Endothelial cell (in vitro differentiated cells): ENCODE measurements around the gene RUNX2. TPM values are rescaled to one million over a fixed set of nuclear protein-coding genes. Genes with fewer than 3 reads are reported as not detected.

Source experiments
- DNase-seq: peaks from one replicate; pipeline ENCODE4 v3.0.0; 2021; ENCODE audit warnings: low spot score
- H3K27ac Mint-ChIP-seq: one replicate; pipeline ENCODE4 v1.8.0; 2021; ENCODE audit warnings: mixed read lengths, inconsistent platforms; ENCODE audit not compliant: unreplicated experiment
- H3K27me3 Mint-ChIP-seq: one replicate; pipeline ENCODE4 v1.8.0; 2021; ENCODE audit warnings: mild to moderate bottlenecking, moderate library complexity, mixed read lengths, inconsistent platforms; ENCODE audit not compliant: unreplicated experiment
- H3K36me3 Mint-ChIP-seq: one replicate; pipeline ENCODE4 v1.8.0; 2021; ENCODE audit warnings: mild to moderate bottlenecking, low read depth, mixed read lengths, inconsistent platforms; ENCODE audit not compliant: unreplicated experiment
- H3K4me1 Mint-ChIP-seq: one replicate; pipeline ENCODE4 v1.8.0; 2021; ENCODE audit warnings: mild to moderate bottlenecking, mixed read lengths, inconsistent platforms; ENCODE audit not compliant: unreplicated experiment
- H3K4me3 Mint-ChIP-seq: one replicate; pipeline ENCODE4 v1.8.0; 2021; ENCODE audit warnings: mild to moderate bottlenecking, mixed read lengths, inconsistent platforms; ENCODE audit not compliant: unreplicated experiment
- H3K9me3 Mint-ChIP-seq: one replicate; pipeline ENCODE4 v1.8.0; 2021; ENCODE audit warnings: mixed read lengths, inconsistent platforms; ENCODE audit not compliant: unreplicated experiment
- total RNA-seq: library from RNA; stranded (reverse); fragmentation: NEBNext Ultra II Directional; extraction: Animal tissue kit (Norgen Biotek cat#: 25700); gene quantifications from one replicate; pipeline ENCODE4 v1.2.1, GENCODE V29; 2021; ENCODE audit not compliant: unreplicated experiment
- TF ChIP-seq, protein P1 (sequence below): fragments of 200-600 bp; sonication (generic); IDR thresholded peaks from one replicate; pipeline ENCODE4 v1.5.0; 2021; ENCODE audit warnings: antibody characterized with exemption; ENCODE audit not compliant: unreplicated experiment

Gene RUNX2
- total RNA-seq, 1 donor from 2014 or later = 1.8 TPM

DNA sequence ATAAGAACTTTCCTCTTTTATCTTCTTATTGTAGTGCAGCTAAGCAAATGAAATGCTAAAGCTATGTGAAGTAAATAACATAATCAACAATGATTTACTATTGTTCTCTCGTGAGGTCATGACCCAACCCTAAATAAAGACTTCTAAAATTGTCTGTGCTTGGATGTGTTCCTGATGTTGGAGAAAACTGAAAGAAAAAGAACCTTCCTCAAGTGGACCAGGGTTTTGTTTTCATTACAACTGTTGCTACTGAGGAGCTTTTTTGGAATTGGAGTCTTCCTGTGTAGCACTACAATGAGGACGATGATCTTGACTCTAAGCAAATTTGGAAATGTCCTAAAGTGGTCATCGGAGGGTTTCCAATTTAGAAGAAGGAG, 109.3 kb downstream of the RUNX2 start:
- H3K27me3 Mint-ChIP-seq = no peaks in the 10 kb centered on the region
- H3K4me3 Mint-ChIP-seq = no peak overlapping the region
- H3K4me1 Mint-ChIP-seq = peaks cover 20% of the 10 kb centered on the region
- H3K27ac Mint-ChIP-seq = no peak overlapping the region
- TF ChIP-seq, protein P1, sequence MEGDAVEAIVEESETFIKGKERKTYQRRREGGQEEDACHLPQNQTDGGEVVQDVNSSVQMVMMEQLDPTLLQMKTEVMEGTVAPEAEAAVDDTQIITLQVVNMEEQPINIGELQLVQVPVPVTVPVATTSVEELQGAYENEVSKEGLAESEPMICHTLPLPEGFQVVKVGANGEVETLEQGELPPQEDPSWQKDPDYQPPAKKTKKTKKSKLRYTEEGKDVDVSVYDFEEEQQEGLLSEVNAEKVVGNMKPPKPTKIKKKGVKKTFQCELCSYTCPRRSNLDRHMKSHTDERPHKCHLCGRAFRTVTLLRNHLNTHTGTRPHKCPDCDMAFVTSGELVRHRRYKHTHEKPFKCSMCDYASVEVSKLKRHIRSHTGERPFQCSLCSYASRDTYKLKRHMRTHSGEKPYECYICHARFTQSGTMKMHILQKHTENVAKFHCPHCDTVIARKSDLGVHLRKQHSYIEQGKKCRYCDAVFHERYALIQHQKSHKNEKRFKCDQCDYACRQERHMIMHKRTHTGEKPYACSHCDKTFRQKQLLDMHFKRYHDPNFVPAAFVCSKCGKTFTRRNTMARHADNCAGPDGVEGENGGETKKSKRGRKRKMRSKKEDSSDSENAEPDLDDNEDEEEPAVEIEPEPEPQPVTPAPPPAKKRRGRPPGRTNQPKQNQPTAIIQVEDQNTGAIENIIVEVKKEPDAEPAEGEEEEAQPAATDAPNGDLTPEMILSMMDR = no peak
- H3K36me3 Mint-ChIP-seq = no peaks in the 10 kb centered on the region
- no peak for DNase-seq
- no peaks in the 10 kb centered on the region for H3K9me3 Mint-ChIP-seq

DNA sequence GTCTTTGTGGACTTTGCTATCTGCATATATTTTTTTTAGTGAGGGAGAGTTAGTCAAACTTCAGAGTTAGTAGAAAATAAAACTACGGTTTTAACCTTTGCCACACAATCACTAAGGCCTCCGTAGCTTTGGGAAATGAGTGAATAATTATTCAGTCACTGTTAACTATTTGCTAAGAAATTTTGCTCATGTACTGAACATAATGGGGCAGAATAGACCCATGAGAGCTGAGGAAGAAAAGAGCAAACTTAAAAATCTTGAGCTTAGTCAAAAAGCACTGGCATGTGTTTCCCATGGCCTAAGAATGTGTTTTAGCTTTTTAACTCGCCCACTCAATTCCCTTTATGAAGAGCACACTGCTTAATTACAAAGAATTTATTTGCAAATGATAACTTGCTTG, 110.0 kb downstream of the RUNX2 start:
- no peak overlapping the region for H3K27ac Mint-ChIP-seq
- TF ChIP-seq, protein P1 = no peak
- no peaks in the 10 kb centered on the region for H3K27me3 Mint-ChIP-seq
- H3K4me1 Mint-ChIP-seq = peaks cover 20% of the 10 kb centered on the region
- no peaks in the 10 kb centered on the region for H3K9me3 Mint-ChIP-seq
- no peaks in the 10 kb centered on the region for H3K36me3 Mint-ChIP-seq
- no peak overlapping the region for H3K4me3 Mint-ChIP-seq
- no peak for DNase-seq

DNA sequence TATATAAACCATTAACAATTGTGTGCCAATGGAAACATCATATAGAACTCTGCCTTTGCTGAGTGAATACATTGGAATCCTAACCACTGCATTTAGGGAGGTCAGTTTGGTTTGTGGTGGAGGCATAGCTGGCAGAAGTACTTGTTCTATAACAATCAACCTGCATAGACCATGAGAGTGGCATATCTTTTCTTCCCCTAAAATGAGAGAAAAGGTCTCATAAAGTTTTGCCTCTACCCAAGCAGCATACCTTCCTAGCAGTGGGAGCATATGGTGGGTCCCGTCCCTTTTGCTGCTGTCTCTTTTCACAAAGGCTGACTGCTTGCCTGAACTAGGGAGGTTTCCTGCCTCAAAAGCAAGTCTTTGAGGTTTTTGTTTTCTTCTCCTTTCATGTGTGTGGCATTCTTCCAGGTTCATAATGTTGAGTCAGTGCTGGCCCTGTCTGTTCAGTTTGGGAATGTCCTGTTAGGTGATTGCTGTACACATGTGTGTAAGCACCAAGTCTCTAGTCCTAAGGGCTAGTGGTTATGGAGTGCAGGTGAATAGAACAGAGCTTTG, 110.8 kb downstream of the RUNX2 start:
- no peaks in the 10 kb centered on the region for H3K27me3 Mint-ChIP-seq
- DNase-seq = no peak
- no peaks in the 10 kb centered on the region for H3K36me3 Mint-ChIP-seq
- H3K4me1 Mint-ChIP-seq = peaks cover 18% of the 10 kb centered on the region
- no peak overlapping the region for H3K4me3 Mint-ChIP-seq
- no peak overlapping the region for H3K27ac Mint-ChIP-seq
- TF ChIP-seq, protein P1 = no peak
- H3K9me3 Mint-ChIP-seq = no peaks in the 10 kb centered on the region

DNA sequence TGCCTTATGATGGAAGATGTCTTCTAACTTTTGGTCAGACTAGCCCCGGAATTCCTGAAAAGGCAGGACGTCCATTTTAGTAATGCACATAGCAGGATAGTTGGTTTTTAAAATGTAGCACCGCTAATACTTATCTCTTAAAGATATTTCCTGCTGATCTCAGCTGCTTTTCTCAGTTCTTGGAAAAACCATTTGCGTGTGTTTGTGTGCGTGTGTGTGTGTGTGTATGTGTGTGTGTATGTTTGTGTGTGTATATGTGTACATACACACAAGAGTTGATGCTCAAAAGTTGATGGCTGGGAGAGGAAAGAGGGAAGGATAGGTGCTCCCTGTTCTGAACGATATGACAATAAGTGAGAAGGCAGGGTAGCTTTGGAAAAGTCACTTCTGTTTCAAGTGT, 111.3 kb downstream of the RUNX2 start:
- DNase-seq = no peak
- Mint-ChIP-seq H3K4me3 (no peak overlapping the region), H3K27me3 (no peaks in the 10 kb centered on the region), H3K4me1 (peaks cover 21% of the 10 kb centered on the region), H3K27ac (no peak overlapping the region), H3K36me3 (no peaks in the 10 kb centered on the region), H3K9me3 (no peaks in the 10 kb centered on the region)
- TF ChIP-seq, protein P1 = no peak

DNA sequence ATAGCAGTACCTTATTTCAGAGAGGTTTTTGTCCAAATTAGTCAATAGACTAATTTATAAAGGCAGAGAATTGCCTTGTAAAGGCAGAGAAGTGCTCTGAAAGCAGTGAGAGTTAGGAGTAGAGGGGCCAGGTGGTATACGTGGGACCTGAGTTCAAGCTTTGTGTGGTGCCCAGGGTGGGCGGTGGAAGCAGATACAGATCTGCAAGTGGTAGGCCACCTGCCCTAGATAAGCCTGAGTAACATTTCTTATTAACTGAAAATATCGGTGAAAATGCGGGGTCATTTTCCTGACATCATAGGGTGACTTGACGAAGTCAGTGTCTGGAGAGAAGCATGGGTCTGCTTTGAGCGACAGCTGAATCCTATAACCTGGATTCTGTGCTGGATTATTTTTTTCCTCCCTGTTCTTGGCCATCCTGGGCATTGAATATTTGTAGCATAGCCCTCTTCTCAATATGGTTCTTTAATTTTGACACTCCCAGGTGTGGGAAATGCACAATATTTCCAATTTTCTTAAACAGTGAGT, 111.8 kb downstream of the RUNX2 start:
- TF ChIP-seq, protein P1 = no peak
- H3K9me3 Mint-ChIP-seq = no peaks in the 10 kb centered on the region
- peaks cover 23% of the 10 kb centered on the region for H3K4me1 Mint-ChIP-seq
- DNase-seq = no peak
- no peak overlapping the region for H3K4me3 Mint-ChIP-seq
- no peaks in the 10 kb centered on the region for H3K27me3 Mint-ChIP-seq
- no peaks in the 10 kb centered on the region for H3K36me3 Mint-ChIP-seq
- H3K27ac Mint-ChIP-seq = no peak overlapping the region
